ENCODE data around the gene PARVB.

The PARVB gene

GRCh38 chr22:44205516-44206329 lies 181.6 kb downstream of the PARVB start:
- Histone ChIP-seq H3K27ac (replicated peaks; ENCODE audit: low read length) (no peak overlapping the region), H2BK120ac (ENCODE audit: low read depth, low read length) (peak overlapping the region; percentile 97)
- WGBS, 2 donors (ENCODE audit: extremely low coverage in 2 of 2, insufficient read length in 2 of 2, insufficient replicate concordance in 1 of 2) = no CpG with 5 or more reads among the region's 16 CpGs

GRCh38 chr22:44206330-44206645 lies 182.2 kb downstream of the PARVB start:
- Histone ChIP-seq H2BK12ac (ENCODE audit: low read length) (peak overlapping the region; percentile 84), H3K4me1 (ENCODE audit: control insufficient read depth in 2 of 2, insufficient read depth in 1 of 2, low read depth in 1 of 2, low read length in 2 of 2) (peaks cover 0 to 2% of the 10 kb centered on the region in 2 donors), H3K9me3 (replicated peaks in 1 of 2; ENCODE audit: control insufficient read depth in 2 of 2, insufficient read depth in 1 of 2, low read depth in 1 of 2, low read length in 2 of 2) (no peaks in the 10 kb centered on the region), H3K18ac (ENCODE audit: low read length) (peak overlapping the region; percentile 38), H3K36me3 (replicated peaks in 1 of 2; ENCODE audit: control insufficient read depth in 2 of 2, insufficient read depth in 2 of 2, low read length in 2 of 2) (no peaks in the 10 kb centered on the region), H4K91ac (ENCODE audit: low read depth, low read length, poor library complexity) (peak overlapping the region; percentile 53), H2AFZ (ENCODE audit: low read length) (no peak overlapping the region), H3K27ac (replicated peaks; ENCODE audit: low read length) (no peak overlapping the region), H2BK5ac (ENCODE audit: low read length) (peak overlapping the region; percentile 71), H3K4ac (ENCODE audit: low read length) (no peak overlapping the region), H3K9ac (ENCODE audit: low read depth, low read length, poor library complexity) (peak overlapping the region; percentile 81), H3K4me3 (ENCODE audit: low read length in 2 of 2) (no peak overlapping the region), H3K4me2 (ENCODE audit: insufficient read depth, low read length, poor library complexity, severe bottlenecking) (no peak overlapping the region), H3K14ac (ENCODE audit: low read length) (no peak overlapping the region), H3K79me1 (ENCODE audit: low read depth, low read length) (peaks cover 2% of the 10 kb centered on the region), H2BK15ac (ENCODE audit: low read length) (peak overlapping the region; percentile 98), H4K8ac (ENCODE audit: low read depth, low read length) (peak overlapping the region; percentile 92), H3K23ac (ENCODE audit: low read depth, low read length, poor library complexity) (no peak overlapping the region), H2AK5ac (ENCODE audit: low read depth, low read length) (peak overlapping the region; percentile 87), H2BK120ac (ENCODE audit: low read depth, low read length) (peak overlapping the region; percentile 97), H3K27me3 (ENCODE audit: control insufficient read depth in 3 of 3, insufficient read depth in 3 of 3, low read depth in 1 of 3, low read length in 3 of 3) (peaks cover 0 to 19% (median 0%) of the 10 kb centered on the region in 3 experiments)
- no CpG with 5 or more reads among the region's 9 CpGs for WGBS, 2 donors (ENCODE audit: extremely low coverage in 2 of 2, insufficient read length in 2 of 2, insufficient replicate concordance in 1 of 2)
- no peak for DNase-seq (ENCODE audit: low spot score)

More at GRCh38 chr22:44205516-44206329, 181.6 kb downstream of the PARVB start:
- Histone ChIP-seq H2BK12ac (ENCODE audit: low read length) (peak overlapping the region; percentile 84), H2BK15ac (ENCODE audit: low read length) (peak overlapping the region; percentile 98), H3K9ac (ENCODE audit: low read depth, low read length, poor library complexity) (peak overlapping the region; percentile 81), H3K27me3 (ENCODE audit: control insufficient read depth in 3 of 3, insufficient read depth in 3 of 3, low read depth in 1 of 3, low read length in 3 of 3) (peaks cover 0 to 23% (median 0%) of the 10 kb centered on the region in 3 experiments), H3K4me2 (ENCODE audit: insufficient read depth, low read length, poor library complexity, severe bottlenecking) (no peak overlapping the region), H3K36me3 (replicated peaks in 1 of 2; ENCODE audit: control insufficient read depth in 2 of 2, insufficient read depth in 2 of 2, low read length in 2 of 2) (no peaks in the 10 kb centered on the region), H2AK5ac (ENCODE audit: low read depth, low read length) (peak overlapping the region; percentile 87), H3K4ac (ENCODE audit: low read length) (peak overlapping the region; percentile 23), H2AFZ (ENCODE audit: low read length) (no peak overlapping the region), H3K23ac (ENCODE audit: low read depth, low read length, poor library complexity) (peak overlapping the region; percentile 52), H3K18ac (ENCODE audit: low read length) (peak overlapping the region; percentile 84), H4K8ac (ENCODE audit: low read depth, low read length) (peak overlapping the region; percentile 92), H3K14ac (ENCODE audit: low read length) (peak overlapping the region; percentile 84), H3K4me3 (ENCODE audit: low read length in 2 of 2) (peak overlapping the region in 1 of 2 donors; percentile 59), H3K9me3 (replicated peaks in 1 of 2; ENCODE audit: control insufficient read depth in 2 of 2, insufficient read depth in 1 of 2, low read depth in 1 of 2, low read length in 2 of 2) (no peaks in the 10 kb centered on the region), H4K91ac (ENCODE audit: low read depth, low read length, poor library complexity) (peak overlapping the region; percentile 53), H3K79me1 (ENCODE audit: low read depth, low read length) (peaks cover 2% of the 10 kb centered on the region), H2BK5ac (ENCODE audit: low read length) (peak overlapping the region; percentile 71), H3K4me1 (ENCODE audit: control insufficient read depth in 2 of 2, insufficient read depth in 1 of 2, low read depth in 1 of 2, low read length in 2 of 2) (peaks cover 0 to 2% of the 10 kb centered on the region in 2 donors)
- DNase-seq (ENCODE audit: low spot score) = no peak

- Histone ChIP-seq H3K27ac (replicated peaks; ENCODE audit: low read length) (no peak overlapping the region), H3K18ac (ENCODE audit: low read length) (no peak overlapping the region), H3K9ac (ENCODE audit: low read depth, low read length, poor library complexity) (peak overlapping the region; percentile 2), H3K4me1 (ENCODE audit: control insufficient read depth in 2 of 2, insufficient read depth in 1 of 2, low read depth in 1 of 2, low read length in 2 of 2) (peaks cover 0 to 3% of the 10 kb centered on the region in 2 donors), H3K4me2 (ENCODE audit: insufficient read depth, low read length, poor library complexity, severe bottlenecking) (no peak overlapping the region), H4K91ac (ENCODE audit: low read depth, low read length, poor library complexity) (no peak overlapping the region), H2AFZ (ENCODE audit: low read length) (no peak overlapping the region), H3K27me3 (ENCODE audit: control insufficient read depth in 3 of 3, insufficient read depth in 3 of 3, low read depth in 1 of 3, low read length in 3 of 3) (peaks cover 0 to 15% (median 0%) of the 10 kb centered on the region in 3 experiments), H3K36me3 (replicated peaks in 1 of 2; ENCODE audit: control insufficient read depth in 2 of 2, insufficient read depth in 2 of 2, low read length in 2 of 2) (no peaks in the 10 kb centered on the region), H3K9me3 (replicated peaks in 1 of 2; ENCODE audit: control insufficient read depth in 2 of 2, insufficient read depth in 1 of 2, low read depth in 1 of 2, low read length in 2 of 2) (no peaks in the 10 kb centered on the region), H3K4me3 (ENCODE audit: low read length in 2 of 2) (no peak overlapping the region), H3K14ac (ENCODE audit: low read length) (peak overlapping the region; percentile 71), H3K4ac (ENCODE audit: low read length) (no peak overlapping the region), H2AK5ac (ENCODE audit: low read depth, low read length) (peak overlapping the region; percentile 75), H2BK120ac (ENCODE audit: low read depth, low read length) (no peak overlapping the region), H3K79me1 (ENCODE audit: low read depth, low read length) (peaks cover 2% of the 10 kb centered on the region), H2BK15ac (ENCODE audit: low read length) (peak overlapping the region; percentile 98), H3K23ac (ENCODE audit: low read depth, low read length, poor library complexity) (no peak overlapping the region), H2BK12ac (ENCODE audit: low read length) (no peak overlapping the region), H2BK5ac (ENCODE audit: low read length) (peak overlapping the region; percentile 71), H4K8ac (ENCODE audit: low read depth, low read length) (no peak overlapping the region)
- no peak for DNase-seq (ENCODE audit: low spot score)
- no CpG with 5 or more reads among the region's 8 CpGs for WGBS, 2 donors (ENCODE audit: extremely low coverage in 2 of 2, insufficient read length in 2 of 2, insufficient replicate concordance in 1 of 2)
These were observed 182.6 kb downstream of the PARVB start for GRCh38 chr22:44206696-44207095.

DNA sequence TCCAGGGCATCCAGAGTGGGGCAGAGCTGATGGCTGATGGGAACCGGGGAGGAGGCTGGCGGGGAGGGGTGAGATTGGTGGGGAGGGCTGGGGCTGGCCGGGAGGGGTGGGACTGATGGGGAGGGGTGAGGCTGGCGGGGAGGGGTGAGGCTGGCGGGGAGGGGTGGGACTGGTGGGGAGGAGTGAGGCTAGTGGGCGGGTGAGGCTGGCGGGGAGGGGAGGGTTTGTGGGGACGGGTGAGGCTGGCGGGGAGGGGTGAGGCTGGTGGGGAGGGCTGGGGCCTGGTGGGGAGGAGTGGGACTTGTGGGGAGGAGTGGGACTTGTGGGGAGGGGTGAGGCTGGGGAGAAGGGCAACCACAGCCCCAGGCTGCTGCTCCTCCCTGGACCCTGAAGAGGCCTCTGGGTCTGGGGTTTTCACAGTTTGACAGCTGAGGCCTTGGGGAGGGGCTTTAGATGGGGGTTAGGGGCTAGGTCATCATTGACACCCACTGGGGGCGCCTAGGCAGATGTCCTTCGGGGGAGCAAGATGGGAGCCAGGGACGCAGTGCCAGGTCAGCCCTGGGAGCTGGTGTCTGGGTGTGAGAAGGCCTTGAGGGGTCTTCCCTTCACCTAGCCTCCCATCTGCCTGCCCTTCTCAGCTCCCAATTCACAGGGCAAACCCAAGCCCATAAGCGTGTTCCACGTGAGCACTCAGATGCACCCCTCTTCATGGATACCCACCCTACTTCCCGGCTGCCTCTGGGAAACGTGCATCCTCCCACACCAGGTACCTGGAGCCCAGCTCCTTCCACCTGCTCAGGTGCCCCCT lies 183.3 kb downstream of the PARVB start:
- no peak overlapping the region for H3K23ac ChIP-seq (ENCODE audit: low read depth, low read length, poor library complexity)
- no peak overlapping the region for H3K4ac ChIP-seq (ENCODE audit: low read length)
- no peak overlapping the region for H2AK5ac ChIP-seq (ENCODE audit: low read depth, low read length)
- H3K9me3 ChIP-seq (replicated peaks in 1 of 2; ENCODE audit: control insufficient read depth in 2 of 2, insufficient read depth in 1 of 2, low read depth in 1 of 2, low read length in 2 of 2) = no peaks in the 10 kb centered on the region
- peak overlapping the region; percentile 2 for H3K9ac ChIP-seq (ENCODE audit: low read depth, low read length, poor library complexity)
- WGBS, 2 donors (ENCODE audit: extremely low coverage in 2 of 2, insufficient read length in 2 of 2, insufficient replicate concordance in 1 of 2) = no CpG with 5 or more reads among the region's 16 CpGs
- peaks cover 2% of the 10 kb centered on the region for H3K79me1 ChIP-seq (ENCODE audit: low read depth, low read length)
- no peak overlapping the region for H3K27ac ChIP-seq (replicated peaks; ENCODE audit: low read length)
- H3K4me1 ChIP-seq (ENCODE audit: control insufficient read depth in 2 of 2, insufficient read depth in 1 of 2, low read depth in 1 of 2, low read length in 2 of 2) = peaks cover 0 to 5% of the 10 kb centered on the region in 2 donors
- DNase-seq (ENCODE audit: low spot score) = no peak
- no peak overlapping the region for H2BK5ac ChIP-seq (ENCODE audit: low read length)
- peaks cover 0 to 9% (median 0%) of the 10 kb centered on the region in 3 experiments for H3K27me3 ChIP-seq (ENCODE audit: control insufficient read depth in 3 of 3, insufficient read depth in 3 of 3, low read depth in 1 of 3, low read length in 3 of 3)
- H3K4me3 ChIP-seq (ENCODE audit: low read length in 2 of 2) = no peak overlapping the region
- no peak overlapping the region for H4K8ac ChIP-seq (ENCODE audit: low read depth, low read length)
- H3K14ac ChIP-seq (ENCODE audit: low read length) = no peak overlapping the region
- no peak overlapping the region for H2AFZ ChIP-seq (ENCODE audit: low read length)
- no peak overlapping the region for H3K4me2 ChIP-seq (ENCODE audit: insufficient read depth, low read length, poor library complexity, severe bottlenecking)
- no peaks in the 10 kb centered on the region for H3K36me3 ChIP-seq (replicated peaks in 1 of 2; ENCODE audit: control insufficient read depth in 2 of 2, insufficient read depth in 2 of 2, low read length in 2 of 2)
- no peak overlapping the region for H4K91ac ChIP-seq (ENCODE audit: low read depth, low read length, poor library complexity)
- no peak overlapping the region for H2BK12ac ChIP-seq (ENCODE audit: low read length)
- H2BK120ac ChIP-seq (ENCODE audit: low read depth, low read length) = no peak overlapping the region
- H3K18ac ChIP-seq (ENCODE audit: low read length) = peak overlapping the region; percentile 36
- H2BK15ac ChIP-seq (ENCODE audit: low read length) = no peak overlapping the region

Measured in neuronal stem cell (in vitro differentiated cells).